Hindlimb muscle (tissue), 1 donor: ENCODE data around the gene PTPN18. TPM values are rescaled to one million over a fixed set of nuclear protein-coding genes. Genes with fewer than 3 reads are reported as not detected.

ENCODE experiments used
- DNase-seq: peaks from one replicate; pipeline ENCODE4 v3.0.0-alpha.2; 2013
- polyA plus RNA-seq: library from polyadenylated mRNA; unstranded; fragments of 120-200 nt; gene quantifications from one replicate; pipeline ENCODE4 v1.2.1, GENCODE V29; 2013; ENCODE audit not compliant: insufficient read length

Gene PTPN18
- polyA plus RNA-seq, 1 donor: 26.7 TPM

DNA sequence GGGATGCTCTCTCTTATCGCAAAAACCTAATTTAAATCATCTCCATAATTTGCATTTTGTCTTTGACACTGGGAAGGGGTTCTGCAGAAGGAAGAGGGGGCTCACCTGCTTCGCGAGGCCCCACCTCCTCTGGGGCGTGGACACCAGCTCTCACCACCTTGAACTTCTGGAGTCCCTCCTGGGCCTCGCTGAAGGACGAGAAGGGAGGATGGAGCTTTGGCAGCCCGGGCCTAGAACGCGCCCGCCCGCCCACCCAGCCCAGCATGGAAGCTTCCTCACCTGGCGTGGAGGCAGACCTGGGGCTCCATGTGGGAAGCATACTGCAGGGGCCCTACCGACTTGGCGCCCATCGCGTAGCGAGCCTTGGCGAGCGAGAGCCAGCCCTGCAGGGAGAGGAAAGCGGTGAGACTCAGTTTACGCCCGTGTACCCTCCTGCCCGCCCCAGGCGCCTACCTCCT, 14.3 kb upstream of the PTPN18 start:
- no peak for DNase-seq

- peak; percentile 93 for DNase-seq
These were observed 13.8 kb upstream of the PTPN18 start for GRCh38 chr2:130342020-130342532.

DNA sequence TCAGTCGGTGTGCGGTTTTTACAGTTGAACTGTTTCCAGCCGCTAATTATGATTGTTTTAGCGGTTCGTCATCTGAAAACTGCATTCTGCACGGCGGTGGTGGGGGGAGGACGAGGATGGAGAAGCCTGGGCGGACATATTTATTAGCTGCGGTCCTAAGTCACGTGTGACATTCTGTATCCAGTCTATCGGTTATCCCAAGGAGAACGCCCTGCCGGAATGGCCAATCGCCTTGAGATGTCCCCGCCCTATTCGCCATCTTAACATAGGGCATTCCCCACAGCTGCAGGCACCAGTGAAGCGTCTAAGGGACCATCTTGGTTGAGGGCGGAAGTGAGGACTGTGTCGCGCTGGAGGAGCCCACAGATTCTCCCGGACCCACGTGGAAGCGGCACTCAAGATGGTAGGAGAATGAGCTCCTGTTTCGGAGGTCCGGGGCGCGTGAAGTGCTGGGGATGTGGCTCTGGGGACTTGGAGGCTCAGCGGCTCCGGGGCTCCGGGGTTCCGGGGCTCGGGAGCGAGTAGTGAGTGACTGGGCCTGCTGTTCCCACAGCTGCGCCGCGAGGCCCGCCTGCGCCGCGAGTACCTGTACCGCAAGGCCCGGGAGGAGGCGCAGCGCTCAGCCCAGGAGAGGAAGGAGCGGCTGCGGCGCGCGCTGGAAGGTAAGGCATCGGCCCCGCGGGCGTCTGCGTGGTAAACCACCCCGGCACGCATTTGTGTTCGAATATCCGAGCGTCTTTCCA, 13.2 kb upstream of the PTPN18 start, which contains the start of gene IMP4:
Gene IMP4 (plus strand): TSS at position 365 of the 743 bp plus-strand sequence. CDS start 36 bp downstream, at position 401.
- DNase-seq: peak; percentile 98

DNA sequence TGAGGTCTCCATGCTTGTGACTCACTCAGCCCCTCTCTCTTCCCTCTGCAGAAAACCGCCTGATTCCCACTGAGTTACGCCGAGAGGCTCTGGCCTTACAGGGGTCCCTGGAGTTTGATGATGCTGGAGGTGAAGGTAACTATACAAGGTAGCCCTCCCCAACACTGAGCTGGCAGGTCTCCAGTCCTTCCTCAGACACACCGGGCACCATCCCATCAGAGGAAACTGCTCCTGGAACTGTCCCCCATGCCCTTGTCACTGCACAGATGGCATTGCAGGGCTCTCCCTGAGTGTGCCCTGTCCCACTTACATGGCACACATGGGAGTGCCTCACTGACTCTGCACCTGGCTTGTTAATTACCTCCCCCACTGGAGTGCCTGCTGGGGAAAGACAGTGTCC, 11.3 kb upstream of the PTPN18 start:
- no peak for DNase-seq

- no peak for DNase-seq
These were observed 10.8 kb upstream of the PTPN18 start for GRCh38 chr2:130345091-130345490.

GRCh38 chr2:130345611-130346010, 10.2 kb upstream of the PTPN18 start:
- DNase-seq: no peak

GRCh38 chr2:130346041-130346740, 9.7 kb upstream of the PTPN18 start:
- no peak for DNase-seq

- no peak for DNase-seq
These were observed 9.2 kb upstream of the PTPN18 start for GRCh38 chr2:130346741-130347066.

DNA sequence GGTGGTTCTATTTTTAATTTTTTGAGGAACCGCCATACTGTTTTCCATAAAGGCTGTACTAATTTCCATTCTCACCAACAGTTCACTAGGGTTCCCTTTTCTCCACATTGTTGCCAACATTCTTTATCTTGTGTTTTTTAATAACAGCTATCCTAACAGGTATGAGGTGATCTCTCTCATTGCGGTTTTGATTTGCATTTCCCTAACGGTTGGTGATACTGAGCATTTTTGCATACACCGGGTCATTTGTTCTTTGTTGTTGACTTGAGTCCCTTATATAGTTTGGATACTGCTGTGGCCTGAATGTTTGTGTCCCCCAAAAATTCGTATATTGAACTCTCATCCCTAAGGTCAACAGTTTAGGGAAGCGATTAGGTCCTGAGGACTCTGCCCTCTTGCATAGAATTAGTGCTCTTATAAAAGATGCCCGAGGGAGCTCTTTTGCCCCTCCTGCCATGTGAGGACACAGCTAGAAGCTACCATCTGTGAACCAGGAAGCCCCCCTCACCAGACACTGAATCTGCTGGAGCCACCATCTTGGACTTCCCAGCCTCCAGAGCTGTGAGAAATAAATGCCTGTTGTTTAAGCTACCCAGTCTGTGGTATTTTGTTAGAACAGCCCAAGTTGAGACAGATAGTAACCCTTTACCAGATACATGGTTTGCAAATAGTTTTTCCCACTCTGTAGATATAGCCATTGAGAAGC, 8.5 kb upstream of the PTPN18 start:
- no peak for DNase-seq

GRCh38 chr2:130349174-130349573, 6.7 kb upstream of the PTPN18 start:
- DNase-seq: no peak

DNA sequence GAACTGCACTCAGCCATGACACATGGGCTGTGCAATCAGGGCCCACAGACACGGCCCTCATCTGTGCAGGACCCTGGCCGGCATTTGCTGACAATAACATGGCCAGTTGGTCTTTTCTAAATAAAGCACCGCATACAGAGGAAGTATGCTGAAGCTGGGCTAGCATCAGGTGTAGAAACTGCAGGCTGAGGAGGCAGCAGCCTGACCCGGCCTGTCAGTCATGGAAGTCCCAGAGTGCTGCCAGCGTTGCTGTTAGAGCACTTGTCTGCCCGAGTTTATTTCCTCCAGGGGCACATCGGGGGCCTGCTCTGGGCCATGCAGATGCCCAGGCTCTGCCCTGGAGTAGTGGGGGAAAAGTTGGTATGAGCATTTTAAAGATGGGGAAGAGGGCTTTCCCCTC, 4.1 kb upstream of the PTPN18 start:
- no peak for DNase-seq

DNA sequence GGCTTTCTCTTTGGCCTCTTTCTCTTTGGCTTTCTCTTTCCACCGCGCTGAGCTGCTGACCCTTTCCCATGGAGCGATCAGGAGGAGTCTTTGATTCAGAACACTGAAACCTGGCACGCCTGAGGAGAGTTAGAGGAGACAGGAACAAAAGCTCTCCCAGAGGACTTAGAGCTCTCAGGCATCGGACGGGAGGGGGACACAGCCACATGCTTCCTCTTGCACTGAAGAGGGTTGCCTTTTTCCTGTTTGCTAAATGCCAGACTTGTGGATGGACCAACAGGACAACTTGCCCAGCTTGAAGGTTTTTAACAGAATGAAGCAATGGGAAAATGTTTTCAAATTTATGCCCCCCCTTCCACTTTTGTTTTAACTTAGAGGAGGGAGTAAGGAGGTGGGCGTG, 3.6 kb upstream of the PTPN18 start:
- DNase-seq: no peak

DNA sequence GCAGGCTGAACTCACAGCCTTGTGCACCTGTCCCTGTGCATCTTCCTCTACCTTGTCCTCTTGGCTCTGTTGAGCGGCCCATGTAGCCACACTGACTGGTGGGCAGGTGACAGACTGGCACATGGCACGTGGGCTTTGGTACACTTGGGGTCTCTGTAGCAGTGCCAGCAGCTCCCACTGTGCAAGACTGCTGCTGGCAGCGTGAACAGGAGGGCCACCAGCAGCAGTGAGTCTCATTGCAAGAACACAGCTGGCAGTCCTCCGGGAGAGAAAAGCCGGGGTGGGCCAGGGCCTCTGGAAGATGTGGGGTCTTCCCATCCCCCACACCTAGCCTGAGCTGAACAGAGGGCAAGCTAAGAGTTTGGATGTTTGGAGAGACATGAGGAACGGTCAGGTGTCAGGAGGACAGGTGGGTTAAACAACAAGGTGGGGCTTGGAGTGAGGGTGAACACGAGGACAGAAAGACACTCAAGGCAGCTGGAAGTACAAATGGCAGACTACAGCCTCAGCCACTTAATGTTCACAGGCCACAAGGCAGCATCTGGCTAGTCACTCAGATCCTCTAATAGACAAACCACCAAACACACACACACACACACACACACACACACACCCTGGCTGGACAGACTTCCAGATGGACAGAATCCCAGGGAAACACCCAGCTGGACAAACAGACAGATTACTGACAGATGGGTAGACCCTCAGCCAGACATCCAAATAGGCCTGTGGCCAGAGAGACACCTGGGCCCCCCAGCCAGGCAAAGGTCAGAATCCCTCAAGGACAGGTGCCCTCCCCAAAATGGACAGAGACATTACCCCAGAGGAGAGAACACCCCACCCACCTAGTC, 2.3 kb upstream of the PTPN18 start:
- no peak for DNase-seq

DNA sequence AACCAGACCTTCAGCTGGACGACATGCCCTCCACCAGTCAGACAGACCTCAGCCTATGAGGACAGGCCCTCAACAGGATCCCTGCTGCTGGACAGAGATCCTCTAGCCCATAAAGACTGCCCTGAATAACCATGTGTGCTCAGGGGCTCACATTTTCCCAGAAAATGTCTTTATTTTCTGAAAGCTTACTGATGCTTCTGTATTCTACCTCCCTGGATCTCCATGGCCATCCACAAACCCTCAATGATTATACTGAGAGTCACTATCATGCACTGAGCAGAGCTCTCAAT, 1.8 kb upstream of the PTPN18 start:
- no peak for DNase-seq

DNA sequence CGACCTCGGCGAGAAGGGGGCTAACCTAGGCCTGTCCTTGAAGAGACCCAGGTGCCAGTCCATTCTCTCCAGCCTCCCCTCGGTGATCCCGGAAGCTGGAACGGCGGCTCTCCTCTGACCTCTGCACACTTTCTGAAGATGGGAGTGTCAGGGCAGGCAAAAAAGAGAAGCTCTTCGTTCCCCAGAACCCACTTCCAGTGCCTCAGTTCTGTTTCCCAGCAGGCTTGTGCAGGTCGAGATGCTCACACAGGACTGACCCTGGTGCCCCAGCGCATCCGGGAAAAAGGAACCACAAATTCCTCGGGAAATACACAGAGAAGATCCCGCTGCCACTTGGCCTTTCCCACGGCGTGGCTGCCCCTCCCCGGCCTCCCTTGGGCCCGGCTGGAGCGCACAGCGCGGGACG, 681 bp upstream of the PTPN18 start:
- DNase-seq: no peak

DNA sequence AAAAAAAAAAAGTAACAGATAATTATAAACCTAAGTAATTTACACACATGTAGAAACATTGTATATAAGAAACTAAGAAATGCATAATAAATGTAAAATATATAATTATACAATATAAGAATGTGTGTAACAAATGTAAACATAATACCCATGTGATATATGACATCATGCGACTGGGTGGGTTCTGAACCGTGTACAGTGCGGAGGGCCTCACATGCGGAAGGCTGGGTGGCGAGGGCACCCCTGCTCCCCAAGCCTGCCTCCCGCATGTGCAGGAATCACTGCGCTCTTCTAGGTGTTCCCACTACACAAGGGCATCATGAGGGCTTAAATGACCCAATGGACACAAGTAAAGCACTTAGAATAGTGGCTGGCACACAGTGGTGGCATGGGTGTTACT, 2.0 kb downstream of the PTPN18 start:
- DNase-seq: no peak

DNA sequence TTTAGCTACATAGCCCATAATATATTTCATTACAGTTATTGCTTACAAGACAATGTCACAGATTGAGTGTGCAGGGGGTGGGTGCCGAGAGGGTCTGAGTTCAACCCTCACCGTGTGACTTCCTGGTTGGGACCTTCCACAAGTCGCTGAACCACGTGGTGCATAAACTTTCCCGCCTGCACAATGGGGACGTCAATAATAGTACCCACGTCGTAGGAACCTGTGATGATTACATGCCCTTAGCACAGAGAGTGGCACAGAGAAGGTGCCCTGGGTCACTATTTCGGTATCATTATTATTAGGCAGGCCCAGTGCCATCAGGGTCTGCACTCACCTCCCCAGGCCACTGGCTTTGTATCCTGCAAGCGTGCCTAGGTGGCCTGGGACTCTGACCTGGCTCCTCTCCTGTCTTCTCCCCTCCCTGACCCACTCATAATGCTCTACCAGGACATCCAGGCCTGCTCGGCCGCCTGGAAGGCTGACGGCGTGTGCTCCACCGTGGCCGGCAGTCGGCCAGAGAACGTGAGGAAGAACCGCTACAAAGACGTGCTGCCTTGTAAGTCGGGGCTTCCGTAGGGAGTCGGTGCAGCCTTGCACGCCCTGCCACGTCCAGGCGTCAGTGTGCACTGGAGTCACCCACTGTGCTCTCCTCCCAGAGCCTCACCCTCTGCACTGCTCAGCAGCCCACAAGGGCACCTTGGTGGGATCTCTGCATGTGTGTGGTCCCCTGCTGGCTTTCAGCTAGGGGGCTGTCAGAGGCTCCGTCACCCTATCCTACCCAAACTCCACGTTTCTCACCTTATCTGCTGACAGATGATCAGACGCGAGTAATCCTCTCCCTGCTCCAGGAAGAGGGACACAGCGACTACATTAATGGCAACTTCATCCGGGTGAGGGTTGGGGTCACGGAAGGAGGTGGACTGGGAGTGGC, 2.8 kb downstream of the PTPN18 start:
- DNase-seq: no peak

- no peak for DNase-seq
These were observed 3.6 kb downstream of the PTPN18 start for GRCh38 chr2:130359466-130359865.

GRCh38 chr2:130363479-130363878, 7.6 kb downstream of the PTPN18 start:
- DNase-seq: no peak

DNA sequence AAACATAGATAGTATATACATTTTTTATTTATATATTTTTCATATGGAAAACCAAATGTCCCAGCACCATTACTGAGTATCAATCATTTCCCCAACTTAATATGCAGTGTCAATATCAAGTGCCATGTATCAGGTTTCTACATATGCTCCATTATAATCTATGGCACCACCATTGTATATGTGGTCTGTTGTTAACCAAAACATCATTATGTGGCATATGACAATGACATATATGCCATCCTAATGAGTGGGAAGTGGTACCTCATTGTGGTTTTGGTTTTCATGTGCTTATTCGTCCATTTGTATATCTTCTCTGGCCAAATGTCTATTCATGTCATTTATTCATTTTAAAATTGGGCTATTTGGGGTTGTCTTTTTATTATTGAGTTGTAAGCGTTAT, 9.2 kb downstream of the PTPN18 start:
- no peak for DNase-seq

DNA sequence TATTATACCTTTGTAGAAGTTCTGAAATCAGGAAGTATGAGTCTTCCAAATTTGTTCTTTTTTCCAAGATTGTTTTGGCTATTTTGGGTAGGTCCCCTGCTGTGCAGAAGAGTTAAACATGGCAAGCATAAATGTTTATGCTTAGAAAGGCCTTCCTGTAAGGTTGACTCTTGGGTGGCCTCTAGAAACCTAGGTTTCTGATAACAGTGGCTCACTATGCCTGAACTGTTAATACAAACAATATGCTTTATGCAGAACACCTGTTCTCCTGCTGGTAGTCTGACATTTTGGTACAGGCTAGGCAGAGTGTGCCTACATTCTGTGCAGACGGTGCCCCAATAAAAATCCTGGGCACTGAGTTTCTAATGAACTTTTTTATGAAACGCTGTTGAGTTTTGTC, 10.1 kb downstream of the PTPN18 start:
- no peak for DNase-seq

DNA sequence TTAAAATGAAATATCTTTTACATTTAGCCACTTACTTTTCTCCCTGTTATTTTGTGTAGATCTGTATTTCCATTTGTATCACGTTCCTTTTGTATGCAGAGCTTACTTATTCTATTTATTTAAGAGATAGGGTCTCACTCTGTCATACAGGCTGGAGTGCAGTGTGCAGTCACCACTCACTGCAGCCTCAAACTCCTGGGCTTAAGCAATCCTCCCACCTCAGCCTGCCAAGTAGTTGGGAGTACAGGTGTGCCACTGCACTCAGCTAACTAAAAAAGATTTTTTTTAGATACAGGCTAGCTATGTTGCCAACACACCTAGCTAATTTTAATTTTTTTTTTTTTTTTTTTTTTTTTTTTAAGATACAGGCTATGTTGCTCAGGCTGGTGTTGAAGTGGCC, 10.9 kb downstream of the PTPN18 start:
- DNase-seq: no peak
